ENCODE measurements around the gene CIITA. TPM values are rescaled to one million over a fixed set of nuclear protein-coding genes. Genes with fewer than 3 reads are reported as not detected.

CIITA gene
- total and polyA plus RNA-seq, 10 of the 15 experiments (the other 5 are each of a cell fraction or from before 2014, with no cell fraction given): 11.5 to 145 (median 49.7) TPM

GRCh38 chr16:10868596-10869469 is 8.2 kb upstream of the CIITA start (continued):
- TF ChIP-seq NKRF (conservative IDR thresholded peaks at IDR 0.05) (no peak), NR2C1 (IDR thresholded peaks at IDR 0.05) (no peak), CHD2 (IDR thresholded peaks at IDR 0.05; ENCODE audit: borderline replicate concordance, low read depth, low read length) (peak; percentile 85), TCF12 (IDR thresholded peaks at IDR 0.05; ENCODE audit: low read depth, low read length) (0 out of 2 replicates have a peak, but pooled peaks have one; percentile 42), HDAC6 (IDR thresholded peaks at IDR 0.05; ENCODE audit: unreplicated experiment) (no peak), WRNIP1 (IDR thresholded peaks at IDR 0.05; ENCODE audit: borderline replicate concordance, low read depth, low read length) (0 out of 2 replicates have a peak, but pooled peaks have one; percentile 19), TCF3 (IDR thresholded peaks at IDR 0.05; ENCODE audit: borderline replicate concordance, insufficient read depth, low read depth, low read length) (no peak), MEF2B (IDR thresholded peaks at IDR 0.05; ENCODE audit: partially characterized antibody, poor library complexity, severe bottlenecking) (peak; percentile 90), POLR2AphosphoS5 (IDR thresholded peaks at IDR 0.05; ENCODE audit: low read length) (peak; percentile 31; the same call in 1 of the 2 replicates), MTA2 (IDR thresholded peaks at IDR 0.05; ENCODE audit: low read depth) (peak; percentile 75), MXI1 (IDR thresholded peaks at IDR 0.05; ENCODE audit: low read depth, low read length) (0 out of 2 replicates have a peak, but pooled peaks have one; percentile 67), IKZF1 (conservative IDR thresholded peaks at IDR 0.05) (peak; percentile 94), ASH2L (IDR thresholded peaks at IDR 0.05; ENCODE audit: borderline replicate concordance, low read depth) (no peak), DPF2 (IDR thresholded peaks at IDR 0.05) (peak; percentile 85), MTA3 (IDR thresholded peaks at IDR 0.05; ENCODE audit: borderline replicate concordance, low read length) (no peak), EP300 (IDR thresholded peaks at IDR 0.05; ENCODE audit: borderline replicate concordance in 1 of 2, control insufficient read depth in 1 of 2, low read depth in 2 of 2, low read length in 2 of 2) (peak in 1 of 2 experiments; percentile 55; a peak in 2 of 4 replicates), ZNF687 (IDR thresholded peaks at IDR 0.05) (0 out of 2 replicates have a peak, but pooled peaks have one; percentile 11), CBFB (IDR thresholded peaks at IDR 0.05; ENCODE audit: low read depth) (peak; percentile 48; the same call in 1 of the 2 replicates), NFXL1 (IDR thresholded peaks at IDR 0.05; ENCODE audit: borderline replicate concordance) (no peak), MEF2A (IDR thresholded peaks at IDR 0.05; ENCODE audit: insufficient read depth, low read depth, low read length) (0 out of 2 replicates have a peak, but pooled peaks have one; percentile 49)
- TF ChIP-seq, protein P1, sequence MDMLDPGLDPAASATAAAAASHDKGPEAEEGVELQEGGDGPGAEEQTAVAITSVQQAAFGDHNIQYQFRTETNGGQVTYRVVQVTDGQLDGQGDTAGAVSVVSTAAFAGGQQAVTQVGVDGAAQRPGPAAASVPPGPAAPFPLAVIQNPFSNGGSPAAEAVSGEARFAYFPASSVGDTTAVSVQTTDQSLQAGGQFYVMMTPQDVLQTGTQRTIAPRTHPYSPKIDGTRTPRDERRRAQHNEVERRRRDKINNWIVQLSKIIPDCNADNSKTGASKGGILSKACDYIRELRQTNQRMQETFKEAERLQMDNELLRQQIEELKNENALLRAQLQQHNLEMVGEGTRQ (IDR thresholded peaks at IDR 0.05; ENCODE audit: borderline replicate concordance, low read depth, low read length): peak; percentile 36; the same call in 1 of the 2 replicates
